Keratinocyte (primary cell): ENCODE results near the gene AKNA. TPM values are rescaled to one million over a fixed set of nuclear protein-coding genes. Genes with fewer than 3 reads are reported as not detected.
"Not testable (repeated sequence)": the region's sequence is repeated elsewhere in the genome, so short reads cannot be mapped to it uniquely, and the experiment has no call there.

Experiments used
- DNase-seq: peaks from one replicate; pipeline ENCODE4 v3.0.0-alpha.2; 2011; ENCODE audit warnings: low read depth, missing footprints, low spot score
- FAIRE-seq: peaks from 2 replicates; lab custom pipeline; 2011; peaks lifted over from hg19 to GRCh38; lab: Jason Lieb, UNC
- H2AFZ ChIP-seq: 2 replicates; pipeline ENCODE4 v1.6.0; 2012; ENCODE audit warnings: low read length, control low read depth, inconsistent platforms; ENCODE audit not compliant: control insufficient read depth
- H3K27ac ChIP-seq: 2 replicates; pipeline ENCODE4 v1.5.1; 2011; ENCODE audit warnings: low read length; ENCODE audit not compliant: control insufficient read depth, insufficient read depth
- H3K27me3 ChIP-seq: 3 replicates; pipeline ENCODE4 v1.6.0; 2011; ENCODE audit warnings: low read length; ENCODE audit not compliant: control insufficient read depth, insufficient read depth; ENCODE audit errors: extremely low read depth
- H3K36me3 ChIP-seq, 2 experiments: 2 replicates in 1 of 2; 3 replicates in 1 of 2; pipeline ENCODE4 v1.5.1; 2011; ENCODE audit warnings: low read length in 2 of 2, mild to moderate bottlenecking in 1 of 2; ENCODE audit not compliant: control insufficient read depth in 2 of 2, insufficient read depth in 2 of 2; ENCODE audit errors: extremely low read depth in 1 of 2
- H3K4me1 ChIP-seq: 3 replicates; pipeline ENCODE4 v1.5.1; 2011; ENCODE audit warnings: low read length; ENCODE audit not compliant: control insufficient read depth, insufficient read depth; ENCODE audit errors: extremely low read depth
- H3K4me2 ChIP-seq: 3 replicates; pipeline ENCODE4 v1.6.0; 2011; ENCODE audit warnings: low read depth, low read length; ENCODE audit not compliant: control insufficient read depth, insufficient read depth; ENCODE audit errors: extremely low read depth
- H3K4me3 ChIP-seq, 3 experiments: fragments of 200-600 bp in 1 of 3; sonication (generic) in 1 of 3; 2 replicates in 2 of 3; 3 replicates in 1 of 3; pipeline ENCODE4 v1.5.1; 2011 to 2016; ENCODE audit warnings: low read length in 3 of 3, mild to moderate bottlenecking in 3 of 3, control low read depth in 2 of 3, inconsistent platforms in 1 of 3, low read depth in 1 of 3, mixed read lengths in 1 of 3, mixed run types in 1 of 3, moderate library complexity in 1 of 3; ENCODE audit not compliant: control insufficient read depth in 2 of 3, insufficient read depth in 2 of 3; ENCODE audit errors: extremely low read depth in 1 of 3
- H3K79me2 ChIP-seq: 2 replicates; pipeline ENCODE4 v1.6.0; 2012; ENCODE audit warnings: low read length; ENCODE audit not compliant: control insufficient read depth, insufficient read depth
- H3K9ac ChIP-seq: 3 replicates; pipeline ENCODE4 v1.6.0; 2011; ENCODE audit warnings: low read length; ENCODE audit not compliant: control insufficient read depth, insufficient read depth; ENCODE audit errors: extremely low read depth
- H3K9me1 ChIP-seq: 3 replicates; pipeline ENCODE4 v1.6.0; 2011; ENCODE audit warnings: low read length; ENCODE audit not compliant: control insufficient read depth, insufficient read depth; ENCODE audit errors: extremely low read depth
- H3K9me3 ChIP-seq: 2 replicates; pipeline ENCODE4 v1.5.1; 2012; ENCODE audit warnings: low read depth, low read length; ENCODE audit not compliant: control insufficient read depth
- H4K20me1 ChIP-seq: 3 replicates; pipeline ENCODE4 v1.6.0; 2011; ENCODE audit warnings: low read length; ENCODE audit not compliant: control insufficient read depth, insufficient read depth; ENCODE audit errors: extremely low read depth
- EZH2 ChIP-seq: IDR thresholded peaks from one replicate; pipeline ENCODE4 v1.6.1; 2012; ENCODE audit warnings: inconsistent platforms, mild to moderate bottlenecking, low read length, moderate library complexity
- dilution Hi-C: fragments of 300-500 bp; cut with MboI; formaldehyde crosslinking; loops from one replicate; pipeline ENCODE4 v1.7.0; 2020; ENCODE audit warnings: low sequenced_read_pairs; ENCODE audit not compliant: extremely low pct_ligation_motif_present
- polyA plus RNA-seq, 5 experiments: library from polyadenylated mRNA; depleted of rRNA in 3 of 5; stranded (reverse) in 3 of 5; stranded (forward) in 1 of 5; unstranded in 1 of 5; fragments of >200 nt; gene quantifications; 1 replicate in 1 of 5; 2 replicates in 3 of 5; 3 replicates in 1 of 5; pipeline versions ENCODE4 v1.2.1 to v1.2.3, GENCODE V29; 2011 to 2012; ENCODE audit warnings: missing spikeins in 2 of 5, low read depth in 1 of 5, low replicate concordance in 1 of 5
- TF ChIP-seq, protein P1 (sequence below), 3 experiments: IDR thresholded peaks in 1 of 3; conservative IDR thresholded peaks in 1 of 3; optimal IDR thresholded peaks in 1 of 3; 2 replicates in 2 of 3; 3 replicates in 1 of 3; pipeline versions ENCODE3 to v1.5.1; 2011; ENCODE audit warnings: low read length in 3 of 3, mild to moderate bottlenecking in 3 of 3, moderate library complexity in 2 of 3, control low read depth in 1 of 3, inconsistent platforms in 1 of 3; ENCODE audit not compliant: insufficient read depth in 2 of 3; ENCODE audit errors: extremely low read depth in 1 of 3

The AKNA gene
- polyA plus RNA-seq, 1 donor (not counting 4 experiments of a cell fraction or from before 2014, with no cell fraction given), result 0.79 TPM

DNA sequence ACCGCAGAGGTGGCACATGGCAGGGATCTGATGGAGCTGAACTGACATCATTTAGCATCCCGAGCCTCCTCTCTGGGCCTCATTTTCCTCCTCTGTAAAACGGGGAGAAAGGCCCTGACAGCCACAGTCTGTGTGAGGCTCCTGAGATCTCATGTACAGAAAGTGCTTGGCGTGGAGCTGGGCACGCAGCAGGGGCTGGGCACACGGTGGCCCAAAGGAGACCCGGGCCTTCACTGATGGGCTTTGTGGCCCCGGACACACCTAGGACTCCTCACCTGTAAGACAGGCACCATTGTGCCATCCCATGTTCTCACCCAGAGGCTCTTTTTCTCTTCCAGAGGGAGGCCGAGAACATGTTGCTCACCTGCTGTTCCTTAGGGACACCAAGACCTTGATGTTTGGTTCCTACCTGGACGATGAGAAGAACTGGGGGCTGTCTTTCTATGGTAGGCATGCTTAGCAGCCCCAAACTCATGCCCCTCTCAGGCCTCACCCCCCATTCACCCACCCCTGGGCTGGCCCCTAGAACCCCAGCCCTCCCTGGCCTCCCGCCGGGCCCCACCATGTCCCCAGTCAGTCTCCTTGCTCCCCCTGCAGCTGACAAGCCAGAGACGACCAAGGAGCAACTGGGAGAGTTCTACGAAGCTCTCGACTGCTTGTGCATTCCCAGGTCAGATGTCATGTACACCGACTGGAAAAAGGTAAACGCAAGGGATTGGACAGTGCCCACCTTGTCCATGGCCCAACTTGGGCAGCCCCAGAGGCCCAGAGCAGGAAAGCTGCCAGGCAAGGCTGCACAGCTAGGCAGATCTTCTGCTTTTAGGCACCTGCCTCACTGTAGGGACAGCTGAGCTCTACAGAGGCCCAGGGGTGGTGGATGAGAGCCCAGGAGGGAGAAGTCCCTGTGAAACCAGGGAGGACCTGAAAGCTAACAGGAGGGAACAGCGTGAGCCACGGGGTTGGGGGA lies 56.3 kb downstream of the AKNA start:
- H3K79me2 ChIP-seq, H3K4me1 ChIP-seq, H3K4me3 ChIP-seq, DNase-seq, FAIRE-seq, H3K4me2 ChIP-seq, H3K9me1 ChIP-seq, dilution Hi-C loops, H4K20me1 ChIP-seq, H3K9me3 ChIP-seq, H3K27me3 ChIP-seq, H2AFZ ChIP-seq, H3K9ac ChIP-seq, H3K27ac ChIP-seq, H3K36me3 ChIP-seq: not testable (repeated sequence)

DNA sequence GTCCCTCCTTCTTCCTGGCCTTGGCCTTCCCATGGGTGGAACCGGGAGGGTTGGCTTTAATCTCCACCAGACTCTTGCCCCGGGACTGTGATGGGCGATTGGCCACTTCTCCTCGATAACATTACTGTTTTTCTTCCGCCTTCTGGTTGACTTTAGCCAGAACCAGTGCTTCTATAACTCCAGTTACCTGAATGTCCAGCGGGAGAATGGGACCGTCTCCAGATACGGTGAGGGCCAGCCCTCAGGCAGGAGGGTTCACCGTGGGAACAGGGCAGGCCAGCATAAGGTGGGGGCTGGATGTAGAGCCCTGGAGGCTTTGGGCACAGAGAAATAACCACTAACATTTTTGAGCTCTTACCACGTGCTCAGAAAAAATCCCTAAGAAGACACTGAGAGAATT lies 57.1 kb downstream of the AKNA start:
- FAIRE-seq (no peak), DNase-seq (no peak)
- no peak overlapping the region for H3K4me2 ChIP-seq
- no peak overlapping the region for H3K27ac ChIP-seq
- H3K4me1 ChIP-seq, result no peaks in the 10 kb centered on the region
- dilution Hi-C loops, result no loop called here
- no peaks in the 10 kb centered on the region for H3K27me3 ChIP-seq
- no peaks in the 10 kb centered on the region for H3K36me3 ChIP-seq
- H2AFZ ChIP-seq, result no peak overlapping the region
- no peak overlapping the region for H3K4me3 ChIP-seq
- no peaks in the 10 kb centered on the region for H4K20me1 ChIP-seq
- H3K79me2 ChIP-seq, result no peaks in the 10 kb centered on the region
- H3K9ac ChIP-seq, result no peak overlapping the region
- no peak for TF ChIP-seq EZH2
- TF ChIP-seq, protein P1, sequence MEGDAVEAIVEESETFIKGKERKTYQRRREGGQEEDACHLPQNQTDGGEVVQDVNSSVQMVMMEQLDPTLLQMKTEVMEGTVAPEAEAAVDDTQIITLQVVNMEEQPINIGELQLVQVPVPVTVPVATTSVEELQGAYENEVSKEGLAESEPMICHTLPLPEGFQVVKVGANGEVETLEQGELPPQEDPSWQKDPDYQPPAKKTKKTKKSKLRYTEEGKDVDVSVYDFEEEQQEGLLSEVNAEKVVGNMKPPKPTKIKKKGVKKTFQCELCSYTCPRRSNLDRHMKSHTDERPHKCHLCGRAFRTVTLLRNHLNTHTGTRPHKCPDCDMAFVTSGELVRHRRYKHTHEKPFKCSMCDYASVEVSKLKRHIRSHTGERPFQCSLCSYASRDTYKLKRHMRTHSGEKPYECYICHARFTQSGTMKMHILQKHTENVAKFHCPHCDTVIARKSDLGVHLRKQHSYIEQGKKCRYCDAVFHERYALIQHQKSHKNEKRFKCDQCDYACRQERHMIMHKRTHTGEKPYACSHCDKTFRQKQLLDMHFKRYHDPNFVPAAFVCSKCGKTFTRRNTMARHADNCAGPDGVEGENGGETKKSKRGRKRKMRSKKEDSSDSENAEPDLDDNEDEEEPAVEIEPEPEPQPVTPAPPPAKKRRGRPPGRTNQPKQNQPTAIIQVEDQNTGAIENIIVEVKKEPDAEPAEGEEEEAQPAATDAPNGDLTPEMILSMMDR (optimal IDR thresholded peaks at IDR 0.05 in 1 of 3, IDR thresholded peaks at IDR 0.05 in 1 of 3, conservative IDR thresholded peaks at IDR 0.05 in 1 of 3; ENCODE audit: extremely low read depth in 1 of 3, insufficient read depth in 2 of 3, low read length in 3 of 3), result no peak
- H3K9me3 ChIP-seq, result no peaks in the 10 kb centered on the region
- H3K9me1 ChIP-seq, result no peaks in the 10 kb centered on the region

DNA sequence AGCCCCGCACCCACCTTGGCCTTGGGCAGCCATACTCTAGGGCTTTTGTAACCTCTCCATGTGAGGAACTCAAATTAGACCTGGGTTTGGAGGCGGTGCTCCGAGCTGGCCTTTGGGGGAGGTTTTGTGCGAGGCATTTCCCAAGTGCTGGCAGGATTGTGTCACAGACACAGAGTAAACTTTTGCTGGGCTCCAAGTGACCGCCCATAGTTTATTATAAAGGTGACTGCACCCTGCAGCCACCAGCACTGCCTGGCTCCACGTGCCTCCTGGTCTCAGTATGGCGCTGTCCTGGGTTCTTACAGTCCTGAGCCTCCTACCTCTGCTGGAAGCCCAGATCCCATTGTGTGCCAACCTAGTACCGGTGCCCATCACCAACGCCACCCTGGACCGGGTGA lies 58.2 kb downstream of the AKNA start, which contains the start of gene ORM2:
ORM2 (plus strand) TSS at position 245 of the 398 bp plus-strand sequence; CDS start at position 281, 36 bp downstream.
- H3K9me3 ChIP-seq, H3K9me1 ChIP-seq, DNase-seq, H3K4me2 ChIP-seq, FAIRE-seq, H3K27me3 ChIP-seq, H3K27ac ChIP-seq, H4K20me1 ChIP-seq, H3K36me3 ChIP-seq, dilution Hi-C loops, H3K4me3 ChIP-seq, H2AFZ ChIP-seq, H3K9ac ChIP-seq, H3K79me2 ChIP-seq, H3K4me1 ChIP-seq: not testable (repeated sequence)

DNA sequence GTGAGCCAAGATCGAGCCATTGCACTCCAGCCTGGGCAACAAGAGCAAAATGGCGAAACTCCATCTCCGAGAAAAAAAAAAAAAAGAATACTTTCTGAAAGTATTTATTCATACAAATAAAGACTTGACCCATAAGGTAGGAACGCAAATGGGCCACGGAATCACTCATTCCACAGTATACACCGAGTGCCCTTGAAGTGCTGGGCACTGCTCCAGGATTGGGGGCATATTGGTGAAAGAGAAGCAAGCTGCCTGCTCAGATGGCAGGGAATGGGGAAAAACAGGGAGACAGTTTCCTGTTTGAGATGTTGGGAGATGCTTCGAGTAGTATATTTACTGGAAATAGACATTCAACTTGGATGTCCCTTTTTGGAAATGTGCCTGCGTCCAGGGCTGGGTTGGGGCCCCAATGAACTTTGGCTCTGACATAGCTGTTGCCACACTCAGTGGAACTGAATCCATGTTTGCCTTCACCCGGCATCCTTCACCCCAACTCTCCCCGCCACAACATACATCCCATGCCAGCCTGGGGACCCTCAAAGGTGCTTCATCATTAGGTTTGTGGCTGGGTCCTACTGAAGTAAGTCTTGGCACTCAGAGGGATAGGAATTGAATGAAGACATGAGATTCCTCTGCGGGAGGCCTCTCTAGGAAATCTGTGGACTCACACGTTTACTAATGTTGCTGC lies 58.7 kb downstream of the AKNA start:
- H3K79me2 ChIP-seq, H3K27ac ChIP-seq, H3K9ac ChIP-seq, H3K36me3 ChIP-seq, H3K9me1 ChIP-seq, H4K20me1 ChIP-seq, H3K4me1 ChIP-seq, H2AFZ ChIP-seq, dilution Hi-C loops, H3K9me3 ChIP-seq, DNase-seq, H3K4me3 ChIP-seq, H3K4me2 ChIP-seq, H3K27me3 ChIP-seq, FAIRE-seq: not testable (repeated sequence)
